HG03469 (cell line): Measurements from ENCODE around the gene PPAT.
"Not testable (repeated sequence)": the region's sequence is repeated elsewhere in the genome, so short reads cannot be mapped to it uniquely, and the experiment has no call there.

Source experiments
- ATAC-seq: cut with Tn5 transposase; IDR thresholded peaks from one replicate; pipeline ENCODE4 v1.9.1; 2021; ENCODE audit warnings: mild to moderate bottlenecking, moderate library complexity, moderate number of reproducible peaks; ENCODE audit not compliant: unreplicated experiment

The PPAT gene

GRCh38 chr4:56435140-56435926, at the start of gene PPAT:
TSS of gene PPAT (minus strand) at chr4:56435615. CDS start at chr4:56435477, 138 bp downstream.
- peak; percentile 64 for ATAC-seq

- no peak for ATAC-seq
Measured at GRCh38 chr4:56480691-56481090, 45.3 kb upstream of the PPAT start.

GRCh38 chr4:56477192-56477702, 41.8 kb upstream of the PPAT start:
- ATAC-seq = no peak

GRCh38 chr4:56475917-56476316, 40.5 kb upstream of the PPAT start:
- ATAC-seq = peak; percentile 70

GRCh38 chr4:56469489-56470210, 34.2 kb upstream of the PPAT start:
- no peak for ATAC-seq

- peak; percentile 30 for ATAC-seq
Measured at GRCh38 chr4:56468097-56468422, 32.6 kb upstream of the PPAT start.

GRCh38 chr4:56467284-56468096, 32.1 kb upstream of the PPAT start, which contains the start of gene SRP72:
TSS of gene SRP72 (plus strand) at chr4:56467617. CDS start at chr4:56467636, 19 bp downstream.
- peak; percentile 86 for ATAC-seq

- no peak for ATAC-seq
Measured at GRCh38 chr4:56466910-56467283, 31.5 kb upstream of the PPAT start.

- not testable (repeated sequence) for ATAC-seq
Measured at GRCh38 chr4:56466296-56466761, 30.9 kb upstream of the PPAT start.

GRCh38 chr4:56465599-56466295, 30.3 kb upstream of the PPAT start:
- ATAC-seq = no peak

- ATAC-seq = no peak
Measured at GRCh38 chr4:56464581-56464980, 29.2 kb upstream of the PPAT start.

- no peak for ATAC-seq
Measured at GRCh38 chr4:56463711-56464110, 28.3 kb upstream of the PPAT start.

- ATAC-seq = no peak
Measured at GRCh38 chr4:56462157-56462556, 26.7 kb upstream of the PPAT start.

- no peak for ATAC-seq
Measured at GRCh38 chr4:56460085-56460484, 24.7 kb upstream of the PPAT start.

GRCh38 chr4:56450342-56450741, 14.9 kb upstream of the PPAT start:
- ATAC-seq = no peak

- not testable (repeated sequence) for ATAC-seq
Measured at GRCh38 chr4:56449475-56449874, 14.1 kb upstream of the PPAT start.

GRCh38 chr4:56448301-56448700, 12.9 kb upstream of the PPAT start:
- ATAC-seq = no peak

GRCh38 chr4:56445699-56446098, 10.3 kb upstream of the PPAT start:
- ATAC-seq = no peak

- no peak for ATAC-seq
Measured at GRCh38 chr4:56444719-56445118, 9.3 kb upstream of the PPAT start.

- ATAC-seq = no peak
Measured at GRCh38 chr4:56440983-56441382, 5.6 kb upstream of the PPAT start.
